HepG2 (cell line): ENCODE data around the gene SUV39H2. TPM values are rescaled to one million over a fixed set of nuclear protein-coding genes. Genes with fewer than 3 reads are reported as not detected.

Source experiments
- AFF4 ChIP-seq: sonication (generic); formaldehyde crosslinking; IDR thresholded peaks from 2 replicates; pipeline ENCODE4 v1.4.0; 2020; ENCODE audit warnings: missing genetic modification reagents
- HMGXB3 ChIP-seq: sonication (generic); formaldehyde crosslinking; IDR thresholded peaks from 2 replicates; pipeline ENCODE4 v1.4.0; 2020; ENCODE audit warnings: missing genetic modification reagents, borderline replicate concordance
- KLF6 ChIP-seq: IDR thresholded peaks from 2 replicates; pipeline ENCODE4 v1.8.0; 2016; ENCODE audit warnings: missing biosample characterization, missing genetic modification reagents
- NRL ChIP-seq: sonication (generic); formaldehyde crosslinking; IDR thresholded peaks from 2 replicates; pipeline ENCODE4 v1.5.0; 2020; ENCODE audit warnings: missing genetic modification reagents, mild to moderate bottlenecking, moderate library complexity, borderline replicate concordance
- RFX5 ChIP-seq: IDR thresholded peaks from 2 replicates; pipeline ENCODE4 v1.6.1; 2011; ENCODE audit warnings: low read depth, low read length, improper control_type of control experiment
- ZNF564 ChIP-seq: sonication (generic); formaldehyde crosslinking; IDR thresholded peaks from 2 replicates; pipeline ENCODE4 v1.8.1; 2023; ENCODE audit warnings: mild to moderate bottlenecking, missing genetic modification reagents
- polyA plus RNA-seq, 8 experiments: library from polyadenylated mRNA; depleted of rRNA in 3 of 8; stranded (reverse) in 7 of 8; unstranded in 1 of 8; fragments of >200 nt; fragmentation: Illumina TruSeq in 4 of 8; extraction: Trizol in 4 of 8; gene quantifications; 2 replicates each; pipeline versions ENCODE4 v1.2.1 to v1.2.3, GENCODE V29; 2011 to 2016; ENCODE audit warnings: low read depth in 4 of 8, missing spikeins in 1 of 8, mixed read lengths in 1 of 8; ENCODE audit not compliant: insufficient read depth in 1 of 8
- total RNA-seq, 5 experiments: library from RNA; depleted of rRNA; stranded (reverse); fragments of >200 nt; fragmentation: Illumina TruSeq; extraction: Trizol; gene quantifications; 2 replicates each; pipeline ENCODE4 v1.2.3, GENCODE V29; 2016; ENCODE audit warnings: low read depth in 1 of 5
- TF ChIP-seq, protein P1 (sequence below): sonication (generic); formaldehyde crosslinking; IDR thresholded peaks from 2 replicates; pipeline ENCODE4 v1.5.1; 2020; ENCODE audit warnings: mild to moderate bottlenecking, missing genetic modification reagents, moderate library complexity
- TF ChIP-seq, protein P2 (sequence below): sonication (generic); formaldehyde crosslinking; IDR thresholded peaks from 2 replicates; pipeline ENCODE4 v1.4.0; 2020; ENCODE audit warnings: low read depth, missing genetic modification reagents
- TF ChIP-seq, protein P3 (sequence below): sonication (generic); formaldehyde crosslinking; IDR thresholded peaks from 2 replicates; pipeline ENCODE4 v1.5.0; 2020; ENCODE audit warnings: missing genetic modification reagents, mild to moderate bottlenecking, borderline replicate concordance

The SUV39H2 gene
- total and polyA plus RNA-seq, 2 of the 13 experiments (the other 11 are each of a cell fraction or from before 2014, with no cell fraction given) = 9.0 to 44.3 TPM

DNA sequence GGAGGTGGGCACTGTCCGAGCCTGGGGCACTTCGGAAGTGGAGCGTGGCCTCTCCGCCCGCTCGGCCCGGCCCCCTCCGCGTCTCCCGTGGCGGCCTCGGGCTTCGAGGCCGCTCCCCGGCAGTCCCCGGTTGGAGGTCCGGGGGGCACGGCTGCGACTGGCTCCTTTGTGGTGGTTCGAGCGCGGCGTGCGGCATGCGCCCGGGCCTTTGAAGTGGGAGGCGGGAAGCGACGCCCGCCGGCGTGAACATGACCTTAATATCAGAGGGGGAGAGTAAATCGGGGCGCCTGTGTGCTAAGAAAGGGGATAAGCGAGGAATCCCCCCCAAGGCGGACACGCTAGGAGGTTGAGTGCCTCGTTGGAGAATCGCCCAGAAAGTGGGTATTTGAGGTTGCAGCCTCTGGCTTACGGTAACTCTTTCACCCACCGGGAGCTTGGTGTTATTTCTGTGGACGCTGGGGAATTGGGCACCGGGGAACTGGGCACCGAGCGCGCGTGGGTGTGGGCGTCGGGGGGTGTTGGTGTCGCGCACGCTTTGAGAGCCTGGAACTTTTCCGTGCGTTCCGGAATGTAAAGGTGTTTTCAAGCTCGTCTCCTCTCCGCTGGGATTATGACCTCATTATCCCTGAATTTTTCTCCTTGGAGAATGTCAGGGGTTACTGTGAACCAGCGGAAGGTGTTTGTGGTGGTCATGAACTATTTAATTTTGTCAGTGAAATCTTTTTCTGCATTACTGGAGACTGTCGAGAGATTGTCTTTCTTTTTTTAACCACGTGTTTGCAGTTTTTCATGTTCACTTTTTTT, 660 bp downstream of the SUV39H2 start (continued):
- TF ChIP-seq, protein P1, sequence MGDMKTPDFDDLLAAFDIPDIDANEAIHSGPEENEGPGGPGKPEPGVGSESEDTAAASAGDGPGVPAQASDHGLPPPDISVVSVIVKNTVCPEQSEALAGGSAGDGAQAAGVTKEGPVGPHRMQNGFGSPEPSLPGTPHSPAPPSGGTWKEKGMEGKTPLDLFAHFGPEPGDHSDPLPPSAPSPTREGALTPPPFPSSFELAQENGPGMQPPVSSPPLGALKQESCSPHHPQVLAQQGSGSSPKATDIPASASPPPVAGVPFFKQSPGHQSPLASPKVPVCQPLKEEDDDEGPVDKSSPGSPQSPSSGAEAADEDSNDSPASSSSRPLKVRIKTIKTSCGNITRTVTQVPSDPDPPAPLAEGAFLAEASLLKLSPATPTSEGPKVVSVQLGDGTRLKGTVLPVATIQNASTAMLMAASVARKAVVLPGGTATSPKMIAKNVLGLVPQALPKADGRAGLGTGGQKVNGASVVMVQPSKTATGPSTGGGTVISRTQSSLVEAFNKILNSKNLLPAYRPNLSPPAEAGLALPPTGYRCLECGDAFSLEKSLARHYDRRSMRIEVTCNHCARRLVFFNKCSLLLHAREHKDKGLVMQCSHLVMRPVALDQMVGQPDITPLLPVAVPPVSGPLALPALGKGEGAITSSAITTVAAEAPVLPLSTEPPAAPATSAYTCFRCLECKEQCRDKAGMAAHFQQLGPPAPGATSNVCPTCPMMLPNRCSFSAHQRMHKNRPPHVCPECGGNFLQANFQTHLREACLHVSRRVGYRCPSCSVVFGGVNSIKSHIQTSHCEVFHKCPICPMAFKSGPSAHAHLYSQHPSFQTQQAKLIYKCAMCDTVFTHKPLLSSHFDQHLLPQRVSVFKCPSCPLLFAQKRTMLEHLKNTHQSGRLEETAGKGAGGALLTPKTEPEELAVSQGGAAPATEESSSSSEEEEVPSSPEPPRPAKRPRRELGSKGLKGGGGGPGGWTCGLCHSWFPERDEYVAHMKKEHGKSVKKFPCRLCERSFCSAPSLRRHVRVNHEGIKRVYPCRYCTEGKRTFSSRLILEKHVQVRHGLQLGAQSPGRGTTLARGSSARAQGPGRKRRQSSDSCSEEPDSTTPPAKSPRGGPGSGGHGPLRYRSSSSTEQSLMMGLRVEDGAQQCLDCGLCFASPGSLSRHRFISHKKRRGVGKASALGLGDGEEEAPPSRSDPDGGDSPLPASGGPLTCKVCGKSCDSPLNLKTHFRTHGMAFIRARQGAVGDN = peak; percentile 1; the same call in 1 of the 2 replicates
- TF ChIP-seq ZNF564 (CRISPR knock-in tag) (no peak), HMGXB3 (CRISPR knock-in tag) (no peak), AFF4 (CRISPR knock-in tag) (no peak), RFX5 (no peak), KLF6 (CRISPR knock-in tag) (0 out of 2 replicates have a peak, but pooled peaks have one; percentile 4), NRL (CRISPR knock-in tag) (peak; percentile 86; the same call in 1 of the 2 replicates)
- TF ChIP-seq, protein P2, sequence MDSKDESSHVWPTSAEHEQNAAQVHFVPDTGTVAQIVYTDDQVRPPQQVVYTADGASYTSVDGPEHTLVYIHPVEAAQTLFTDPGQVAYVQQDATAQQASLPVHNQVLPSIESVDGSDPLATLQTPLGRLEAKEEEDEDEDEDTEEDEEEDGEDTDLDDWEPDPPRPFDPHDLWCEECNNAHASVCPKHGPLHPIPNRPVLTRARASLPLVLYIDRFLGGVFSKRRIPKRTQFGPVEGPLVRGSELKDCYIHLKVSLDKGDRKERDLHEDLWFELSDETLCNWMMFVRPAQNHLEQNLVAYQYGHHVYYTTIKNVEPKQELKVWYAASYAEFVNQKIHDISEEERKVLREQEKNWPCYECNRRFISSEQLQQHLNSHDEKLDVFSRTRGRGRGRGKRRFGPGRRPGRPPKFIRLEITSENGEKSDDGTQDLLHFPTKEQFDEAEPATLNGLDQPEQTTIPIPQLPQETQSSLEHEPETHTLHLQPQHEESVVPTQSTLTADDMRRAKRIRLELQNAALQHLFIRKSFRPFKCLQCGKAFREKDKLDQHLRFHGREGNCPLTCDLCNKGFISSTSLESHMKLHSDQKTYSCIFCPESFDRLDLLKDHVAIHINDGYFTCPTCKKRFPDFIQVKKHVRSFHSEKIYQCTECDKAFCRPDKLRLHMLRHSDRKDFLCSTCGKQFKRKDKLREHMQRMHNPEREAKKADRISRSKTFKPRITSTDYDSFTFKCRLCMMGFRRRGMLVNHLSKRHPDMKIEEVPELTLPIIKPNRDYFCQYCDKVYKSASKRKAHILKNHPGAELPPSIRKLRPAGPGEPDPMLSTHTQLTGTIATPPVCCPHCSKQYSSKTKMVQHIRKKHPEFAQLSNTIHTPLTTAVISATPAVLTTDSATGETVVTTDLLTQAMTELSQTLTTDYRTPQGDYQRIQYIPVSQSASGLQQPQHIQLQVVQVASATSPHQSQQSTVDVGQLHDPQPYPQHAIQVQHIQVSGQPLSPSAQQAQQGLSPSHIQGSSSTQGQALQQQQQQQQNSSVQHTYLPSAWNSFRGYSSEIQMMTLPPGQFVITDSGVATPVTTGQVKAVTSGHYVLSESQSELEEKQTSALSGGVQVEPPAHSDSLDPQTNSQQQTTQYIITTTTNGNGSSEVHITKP (CRISPR knock-in tag) = no peak
- TF ChIP-seq, protein P3, sequence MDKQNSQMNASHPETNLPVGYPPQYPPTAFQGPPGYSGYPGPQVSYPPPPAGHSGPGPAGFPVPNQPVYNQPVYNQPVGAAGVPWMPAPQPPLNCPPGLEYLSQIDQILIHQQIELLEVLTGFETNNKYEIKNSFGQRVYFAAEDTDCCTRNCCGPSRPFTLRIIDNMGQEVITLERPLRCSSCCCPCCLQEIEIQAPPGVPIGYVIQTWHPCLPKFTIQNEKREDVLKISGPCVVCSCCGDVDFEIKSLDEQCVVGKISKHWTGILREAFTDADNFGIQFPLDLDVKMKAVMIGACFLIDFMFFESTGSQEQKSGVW (CRISPR knock-in tag) = no peak
